ENCODE results near the gene CDH22.

DNA sequence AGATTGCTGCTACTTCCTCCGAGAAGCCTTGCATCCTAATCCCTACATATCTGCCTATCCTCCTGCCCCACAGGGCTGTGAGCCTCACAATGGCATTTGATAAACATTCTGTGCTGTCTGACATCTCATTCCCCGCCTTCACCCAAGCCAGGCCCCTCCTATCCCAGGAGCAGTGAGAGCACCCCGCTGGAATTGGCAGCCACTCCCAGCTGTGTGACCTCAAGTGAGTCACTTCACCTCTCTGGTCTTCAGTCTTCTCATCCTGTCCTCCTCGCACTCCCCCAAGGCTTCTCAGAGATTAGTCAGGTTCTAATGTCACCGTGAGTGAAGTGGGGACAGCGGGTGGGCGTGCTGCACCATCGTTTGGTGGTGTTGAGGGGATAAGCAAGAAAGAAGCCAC is 81.7 kb downstream of the CDH22 start:
- TF ChIP-seq POLR2A (IDR thresholded peaks at IDR 0.05): no peak
- TF ChIP-seq, protein P1, sequence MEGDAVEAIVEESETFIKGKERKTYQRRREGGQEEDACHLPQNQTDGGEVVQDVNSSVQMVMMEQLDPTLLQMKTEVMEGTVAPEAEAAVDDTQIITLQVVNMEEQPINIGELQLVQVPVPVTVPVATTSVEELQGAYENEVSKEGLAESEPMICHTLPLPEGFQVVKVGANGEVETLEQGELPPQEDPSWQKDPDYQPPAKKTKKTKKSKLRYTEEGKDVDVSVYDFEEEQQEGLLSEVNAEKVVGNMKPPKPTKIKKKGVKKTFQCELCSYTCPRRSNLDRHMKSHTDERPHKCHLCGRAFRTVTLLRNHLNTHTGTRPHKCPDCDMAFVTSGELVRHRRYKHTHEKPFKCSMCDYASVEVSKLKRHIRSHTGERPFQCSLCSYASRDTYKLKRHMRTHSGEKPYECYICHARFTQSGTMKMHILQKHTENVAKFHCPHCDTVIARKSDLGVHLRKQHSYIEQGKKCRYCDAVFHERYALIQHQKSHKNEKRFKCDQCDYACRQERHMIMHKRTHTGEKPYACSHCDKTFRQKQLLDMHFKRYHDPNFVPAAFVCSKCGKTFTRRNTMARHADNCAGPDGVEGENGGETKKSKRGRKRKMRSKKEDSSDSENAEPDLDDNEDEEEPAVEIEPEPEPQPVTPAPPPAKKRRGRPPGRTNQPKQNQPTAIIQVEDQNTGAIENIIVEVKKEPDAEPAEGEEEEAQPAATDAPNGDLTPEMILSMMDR (IDR thresholded peaks at IDR 0.05 in 4 of 5, conservative IDR thresholded peaks at IDR 0.05 in 1 of 5): no peak
